B cell (primary cell): ENCODE results near the gene DIS3L2. TPM values are rescaled to one million over a fixed set of nuclear protein-coding genes. Genes with fewer than 3 reads are reported as not detected.
"Not testable (repeated sequence)": the region's sequence is repeated elsewhere in the genome, so short reads cannot be mapped to it uniquely, and the experiment has no call there.

Experiments used
- ATAC-seq: fragments of 200-7000 bp; cut with Tn5 transposase; one replicate; pipeline ENCODE4 v1.10.0; 2021; ENCODE audit warnings: low read depth, mild to moderate bottlenecking, moderate number of reproducible peaks, moderate library complexity
- CTCF ChIA-PET: fragments of 350-600 bp; sonication (Branson Sonifier 250); formaldehyde crosslinking; loops from one replicate; lab custom pipeline; 2021; ENCODE audit warnings: antibody characterized with exemption, inconsistent platforms; lab: Charles Lee
- POLR2A ChIA-PET: fragments of 350-600 bp; sonication (Branson Sonifier 250); formaldehyde crosslinking; loops from one replicate; lab custom pipeline; 2021; ENCODE audit warnings: antibody characterized with exemption; lab: Charles Lee
- DNase-seq: peaks from one replicate; pipeline ENCODE4 v3.0.0; 2013
- H2AFZ ChIP-seq: 2 replicates; pipeline ENCODE4 v1.6.1; 2012; ENCODE audit warnings: mild to moderate bottlenecking, low read depth, low read length; ENCODE audit not compliant: insufficient read depth, poor library complexity, severe bottlenecking
- H3K27ac ChIP-seq, 2 donors: 1 replicate in 1 of 2; 2 replicates in 1 of 2; pipeline ENCODE4 v1.5.1; 2012 to 2013; ENCODE audit warnings: low read length in 2 of 2, mild to moderate bottlenecking in 2 of 2, moderate library complexity in 1 of 2
- H3K27me3 ChIP-seq, 4 experiments: fragments of 200-600 bp in 1 of 4; sonication (generic) in 1 of 4; replicated peaks in 1 of 4; 1 replicate in 2 of 4; 2 replicates in 2 of 4; pipeline versions ENCODE4 v1.6.1 to v1.7.0; 2013 to 2016; ENCODE audit warnings: low read length in 3 of 4, mild to moderate bottlenecking in 2 of 4, mixed read lengths in 1 of 4, moderate library complexity in 1 of 4; ENCODE audit not compliant: insufficient read depth in 4 of 4, control insufficient read depth in 3 of 4; ENCODE audit errors: control extremely low read depth in 1 of 4
- H3K36me3 ChIP-seq, 2 experiments: replicated peaks in 1 of 2; 1 replicate in 1 of 2; 2 replicates in 1 of 2; pipeline versions ENCODE4 v1.6.1 to v1.7.1; 2013; ENCODE audit warnings: low read length in 1 of 2; ENCODE audit not compliant: insufficient read depth in 2 of 2, control insufficient read depth in 1 of 2; ENCODE audit errors: control extremely low read depth in 1 of 2, extremely low read depth in 1 of 2
- H3K4me1 ChIP-seq, 2 donors: fragments of 200-600 bp in 1 of 2; sonication (generic) in 1 of 2; 1 replicate in 1 of 2; 2 replicates in 1 of 2; pipeline versions ENCODE4 v1.5.1 to v1.6.1; 2013 to 2017; ENCODE audit warnings: low read length in 2 of 2; ENCODE audit not compliant: control insufficient read depth in 2 of 2, insufficient read depth in 2 of 2
- H3K4me2 ChIP-seq: replicated peaks from 2 replicates; pipeline ENCODE3; 2012; ENCODE audit warnings: mild to moderate bottlenecking, low read depth, low read length; ENCODE audit not compliant: poor library complexity, severe bottlenecking
- H3K4me3 ChIP-seq, 5 experiments: fragments of 200-600 bp in 1 of 5; sonication (generic) in 1 of 5; 1 replicate in 3 of 5; 2 replicates in 2 of 5; pipeline versions ENCODE4 v1.5.1 to v1.7.0; 2011 to 2016; ENCODE audit warnings: low read length in 4 of 5, mild to moderate bottlenecking in 4 of 5, low read depth in 2 of 5, control low read depth in 1 of 5, moderate library complexity in 1 of 5; ENCODE audit not compliant: insufficient read depth in 1 of 5; ENCODE audit errors: control extremely low read depth in 1 of 5, extremely low read depth in 1 of 5
- H3K79me2 ChIP-seq: fragments of 200-600 bp; sonication (generic); one replicate; pipeline ENCODE4 v1.6.0; 2016; ENCODE audit warnings: low read length; ENCODE audit not compliant: control insufficient read depth, insufficient read depth
- H3K9ac ChIP-seq: fragments of 200-600 bp; sonication (generic); 2 replicates; pipeline ENCODE4 v1.6.1; 2017; ENCODE audit warnings: mild to moderate bottlenecking, low read length, moderate library complexity
- H3K9me3 ChIP-seq, 3 donors: one replicate each; pipeline versions ENCODE4 v1.6.1 to v1.7.1; 2013; ENCODE audit warnings: low read length in 2 of 3; ENCODE audit not compliant: control insufficient read depth in 2 of 3, insufficient read depth in 1 of 3; ENCODE audit errors: control extremely low read depth in 1 of 3
- H4K20me1 ChIP-seq: 2 replicates; pipeline ENCODE4 v1.6.0; 2012; ENCODE audit warnings: mild to moderate bottlenecking, low read length; ENCODE audit not compliant: insufficient read depth, control insufficient read depth, poor library complexity, severe bottlenecking
- H3K27ac Mint-ChIP-seq: one replicate; pipeline ENCODE4 v1.8.0; 2021; ENCODE audit warnings: mixed read lengths
- H3K27me3 Mint-ChIP-seq: one replicate; pipeline ENCODE4 v1.8.0; 2021; ENCODE audit warnings: mixed read lengths
- H3K4me1 Mint-ChIP-seq: one replicate; pipeline ENCODE4 v1.8.0; 2021; ENCODE audit warnings: mixed read lengths
- H3K4me3 Mint-ChIP-seq: one replicate; pipeline ENCODE4 v1.8.0; 2021; ENCODE audit warnings: mixed read lengths
- H3K9me3 Mint-ChIP-seq: one replicate; pipeline ENCODE4 v1.8.0; 2022; ENCODE audit warnings: mixed read lengths; ENCODE audit not compliant: insufficient read depth
- CTCF ChIP-seq: fragments of 200-600 bp; IDR thresholded peaks from one replicate; pipeline ENCODE4 v1.8.0; 2022; ENCODE audit warnings: antibody characterized with exemption, mild to moderate bottlenecking
- EZH2 ChIP-seq: IDR thresholded peaks from 2 replicates; pipeline ENCODE4 v1.6.1; 2012; ENCODE audit warnings: borderline replicate concordance, low read depth, mild to moderate bottlenecking, moderate library complexity, low read length; ENCODE audit not compliant: insufficient read depth, poor library complexity, severe bottlenecking
- WGBS: methylation state at CpG from one replicate; pipeline ENCODE4 v1.1.5; 2013; ENCODE audit warnings: missing lambda C conversion rate; ENCODE audit not compliant: insufficient coverage; 5-methylcytosine and 5-hydroxymethylcytosine counted together
- intact Hi-C: fragments of 100-400 bp; cut with micrococcal nuclease; formaldehyde crosslinking; loops from one replicate; pipeline ENCODE4 v1.10.0; 2022
- polyA plus RNA-seq: library from polyadenylated mRNA; depleted of rRNA; stranded (reverse); fragments of >200 nt; gene quantifications from 2 replicates; pipeline ENCODE4 v1.2.3, GENCODE V29; 2012
- total RNA-seq, 2 donors: library from RNA; stranded (reverse); fragments of 120-200 nt in 1 of 2; gene quantifications; 1 replicate in 1 of 2; 2 replicates in 1 of 2; pipeline versions ENCODE4 v1.2.3 to v1.2.4, GENCODE V29; 2013 to 2022

The DIS3L2 gene
- total and polyA plus RNA-seq, 2 donors (not counting 1 experiment from before 2014, with no cell fraction given), result 34.5 to 70.1 TPM

- H3K4me3 ChIP-seq, result peak overlapping the region in 3 of 5 experiments; percentile 36 to 52 (median 40)
- peaks cover 0 to 14% (median 0%) of the 10 kb centered on the region in 3 donors for H3K9me3 ChIP-seq
- peaks cover 3% of the 10 kb centered on the region for H3K27me3 Mint-ChIP-seq
- DNase-seq (no peak), ATAC-seq (no peak)
- TF ChIP-seq EZH2, result no peak
- TF ChIP-seq CTCF, result no peak
- peaks cover 0 to 2% (median 0%) of the 10 kb centered on the region in 4 experiments for H3K27me3 ChIP-seq
- CTCF ChIA-PET, result no interaction called here
- H3K9ac ChIP-seq, result peak overlapping the region; percentile 54
- H3K4me3 Mint-ChIP-seq, result peak overlapping the region; percentile 82
- H4K20me1 ChIP-seq, result no peaks in the 10 kb centered on the region
- H3K27ac ChIP-seq, result no peak overlapping the region
- POLR2A ChIA-PET, result no interaction called here
- intact Hi-C loops, result no loop called here
- H3K4me1 ChIP-seq, result peaks cover 10% of the 10 kb centered on the region in 2 donors
- H3K79me2 ChIP-seq, result no peaks in the 10 kb centered on the region
- no peak overlapping the region for H3K27ac Mint-ChIP-seq
- peak overlapping the region; percentile 80 for H3K4me2 ChIP-seq
- no peaks in the 10 kb centered on the region for H3K36me3 ChIP-seq
- H3K9me3 Mint-ChIP-seq, result no peaks in the 10 kb centered on the region
- 10% methylated on average over 13 of the region's 14 CpGs for WGBS
- peak overlapping the region; percentile 75 for H2AFZ ChIP-seq
- peaks cover 13% of the 10 kb centered on the region for H3K4me1 Mint-ChIP-seq
Measured at GRCh38 chr2:232363784-232364615, 402.5 kb downstream of the DIS3L2 start.

GRCh38 chr2:232364806-232365594, 403.5 kb downstream of the DIS3L2 start:
- H3K36me3 ChIP-seq, H3K9ac ChIP-seq, H2AFZ ChIP-seq, H4K20me1 ChIP-seq, H3K27me3 Mint-ChIP-seq, H3K4me3 ChIP-seq, H3K4me2 ChIP-seq, H3K79me2 ChIP-seq, CTCF ChIA-PET, H3K27ac Mint-ChIP-seq, POLR2A ChIA-PET, H3K9me3 Mint-ChIP-seq, intact Hi-C loops, DNase-seq, H3K27me3 ChIP-seq, ATAC-seq, H3K27ac ChIP-seq: not testable (repeated sequence)
- peaks cover 10% of the 10 kb centered on the region in 2 donors for H3K4me1 ChIP-seq
- peak overlapping the region; percentile 26 for H3K4me3 Mint-ChIP-seq
- 75% methylated on average over 9 of the region's 18 CpGs for WGBS
- H3K4me1 Mint-ChIP-seq, result peaks cover 13% of the 10 kb centered on the region
- H3K9me3 ChIP-seq, result peaks cover 0 to 14% (median 0%) of the 10 kb centered on the region in 3 donors
